DMS79 (cell line): ENCODE measurements around the gene TESK2.
"Not testable (repeated sequence)": the region's sequence is repeated elsewhere in the genome, so short reads cannot be mapped to it uniquely, and the experiment has no call there.

ENCODE experiments used
- DNase-seq: peaks from one replicate; lab custom pipeline; 2025; lab: John Stamatoyannopoulos, UW

TESK2 gene

GRCh38 chr1:45490626-45491486 lies at the start of gene TESK2:
TESK2 (minus strand) TSS chr1:45491163; CDS start chr1:45457785, 33,378 bp downstream.
- peak; percentile 99 for DNase-seq

- DNase-seq = no peak
Observed at GRCh38 chr1:45536886-45537285, 45.9 kb upstream of the TESK2 start.

- DNase-seq = no peak
Observed at GRCh38 chr1:45535988-45536766, 45.2 kb upstream of the TESK2 start.

GRCh38 chr1:45531873-45532272 lies 40.9 kb upstream of the TESK2 start:
- DNase-seq = no peak

GRCh38 chr1:45530632-45531135 lies 39.7 kb upstream of the TESK2 start:
- no peak for DNase-seq

- no peak for DNase-seq
Observed at GRCh38 chr1:45526135-45526644, 35.2 kb upstream of the TESK2 start.

GRCh38 chr1:45523975-45524374 lies 33.0 kb upstream of the TESK2 start:
- DNase-seq = not testable (repeated sequence)

GRCh38 chr1:45523516-45523915 lies 32.6 kb upstream of the TESK2 start:
- DNase-seq = not testable (repeated sequence)

- no peak for DNase-seq
Observed at GRCh38 chr1:45522324-45523104, 31.6 kb upstream of the TESK2 start.

- DNase-seq = peak; percentile 94
Observed at GRCh38 chr1:45521413-45522323, 30.7 kb upstream of the TESK2 start, which contains the start of gene PRDX1. PRDX1 (minus strand) TSS chr1:45521884; CDS start chr1:45519043, 2,841 bp downstream.

- DNase-seq = not testable (repeated sequence)
Observed at GRCh38 chr1:45519774-45520173, 28.8 kb upstream of the TESK2 start.

- no peak for DNase-seq
Observed at GRCh38 chr1:45518910-45519309, 27.9 kb upstream of the TESK2 start.

- not testable (repeated sequence) for DNase-seq
Observed at GRCh38 chr1:45518366-45518765, 27.4 kb upstream of the TESK2 start.

- no peak for DNase-seq
Observed at GRCh38 chr1:45516465-45516864, 25.5 kb upstream of the TESK2 start.

GRCh38 chr1:45516036-45516435 lies 25.1 kb upstream of the TESK2 start:
- DNase-seq = no peak

GRCh38 chr1:45513532-45514260 lies 22.7 kb upstream of the TESK2 start:
- DNase-seq = not testable (repeated sequence)

- DNase-seq = no peak
Observed at GRCh38 chr1:45512641-45513054, 21.7 kb upstream of the TESK2 start.

- DNase-seq = no peak
Observed at GRCh38 chr1:45510972-45511527, 20.1 kb upstream of the TESK2 start.
